GM18868 (cell line): ENCODE results near the gene HS3ST3A1.

ENCODE experiments used
- ATAC-seq: cut with Tn5 transposase; IDR thresholded peaks from one replicate; pipeline ENCODE4 v1.9.1; 2021; ENCODE audit warnings: mild to moderate bottlenecking, moderate library complexity; ENCODE audit not compliant: unreplicated experiment

HS3ST3A1 gene

DNA sequence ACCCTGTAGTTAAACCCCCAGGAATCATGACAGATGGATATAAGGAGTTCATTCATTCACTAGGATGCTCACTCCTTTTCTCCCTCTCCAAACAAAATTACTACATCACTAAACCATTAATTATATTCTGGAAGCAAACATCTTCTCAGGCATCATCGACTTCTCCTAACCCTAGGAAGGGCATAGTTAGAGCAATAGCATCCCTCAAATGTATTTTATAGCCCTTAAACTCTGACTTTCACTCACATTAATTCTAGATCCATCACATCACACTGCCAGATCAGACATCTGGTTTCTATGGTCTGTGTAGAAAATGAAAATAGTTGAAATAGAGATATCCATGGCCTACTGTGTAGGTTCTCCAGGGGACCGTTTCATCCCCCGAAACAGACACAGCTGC, 143.9 kb downstream of the HS3ST3A1 start:
- ATAC-seq: no peak
